Lung (tissue), 12 donors: ENCODE results near the gene PRG3. TPM values are rescaled to one million over a fixed set of nuclear protein-coding genes. Genes with fewer than 3 reads are reported as not detected.

ENCODE experiments used
- ATAC-seq: fragments of 200-7000 bp; cut with Tn5 transposase; one replicate; pipeline ENCODE4 v1.9.1; 2020; ENCODE audit warnings: moderate number of reproducible peaks; ENCODE audit not compliant: insufficient read depth, low FRiP score
- DNase-seq, 3 donors: peaks; one replicate each; pipeline ENCODE4 v3.0.0-alpha.2; 2013 to 2017
- H3K27ac ChIP-seq, 2 donors: one replicate each; pipeline ENCODE4 v1.5.1; 2013; ENCODE audit warnings: mild to moderate bottlenecking in 2 of 2, moderate library complexity in 2 of 2, control low read depth in 1 of 2, inconsistent platforms in 1 of 2, low read depth in 1 of 2, low read length in 1 of 2
- H3K27me3 ChIP-seq, 3 donors: one replicate each; pipeline ENCODE4 v1.5.1; 2013; ENCODE audit warnings: low read length in 2 of 3; ENCODE audit not compliant: control insufficient read depth in 3 of 3, insufficient read depth in 3 of 3
- H3K36me3 ChIP-seq, 4 donors: one replicate each; pipeline ENCODE4 v1.5.1; 2013; ENCODE audit warnings: low read length in 4 of 4, mild to moderate bottlenecking in 1 of 4, moderate library complexity in 1 of 4; ENCODE audit not compliant: control insufficient read depth in 4 of 4, insufficient read depth in 4 of 4
- H3K4me1 ChIP-seq, 5 donors: one replicate each; pipeline ENCODE4 v1.5.1; 2013; ENCODE audit warnings: low read length in 5 of 5, mild to moderate bottlenecking in 2 of 5, moderate library complexity in 1 of 5; ENCODE audit not compliant: control insufficient read depth in 5 of 5, insufficient read depth in 5 of 5
- H3K4me3 ChIP-seq: one replicate; pipeline ENCODE4 v1.5.1; 2013; ENCODE audit warnings: mild to moderate bottlenecking, control low read depth, moderate library complexity
- H3K9ac ChIP-seq, 2 donors: one replicate each; pipeline ENCODE4 v1.5.1; 2013; ENCODE audit warnings: low read length in 2 of 2, control low read depth in 1 of 2; ENCODE audit not compliant: insufficient read depth in 1 of 2
- H3K9me3 ChIP-seq, 4 donors: one replicate each; pipeline ENCODE4 v1.5.1; 2013; ENCODE audit warnings: low read length in 3 of 4, mild to moderate bottlenecking in 1 of 4, moderate library complexity in 1 of 4; ENCODE audit not compliant: control insufficient read depth in 4 of 4, insufficient read depth in 3 of 4
- WGBS, 2 donors: extraction: QIAGEN DNeasy Blood & Tissue Kit; methylation state at CpG; one replicate each; pipeline ENCODE4 v1.1.7; 2013; 5-methylcytosine and 5-hydroxymethylcytosine counted together
- polyA plus RNA-seq, 2 donors: library from polyadenylated mRNA; stranded (reverse); fragments of 200-250 nt; gene quantifications; one replicate each; pipeline ENCODE4 v1.2.1, GENCODE V29; 2013
- total RNA-seq, 2 donors: library from RNA; depleted of rRNA in 1 of 2; stranded (reverse); fragments of >200 nt in 1 of 2; gene quantifications; one replicate each; pipeline ENCODE4 v1.2.1, GENCODE V29; 2014 to 2021
- TF ChIP-seq, protein P1 (sequence below): IDR thresholded peaks from 2 replicates; pipeline ENCODE4 v1.5.1; 2012; ENCODE audit warnings: mild to moderate bottlenecking; ENCODE audit errors: control extremely low read depth, extremely low read depth
- donor health status: control.
- donor health status: control.
- donor health status: Bipolar disorder and iron deficiency.
- donor health status: healthy.
- donor health status: DM: yes; HTN: yes; CAD: no.

The PRG3 gene
- total and polyA plus RNA-seq, 4 donors: 0.63 to 1.4 TPM; not detected in 2

DNA sequence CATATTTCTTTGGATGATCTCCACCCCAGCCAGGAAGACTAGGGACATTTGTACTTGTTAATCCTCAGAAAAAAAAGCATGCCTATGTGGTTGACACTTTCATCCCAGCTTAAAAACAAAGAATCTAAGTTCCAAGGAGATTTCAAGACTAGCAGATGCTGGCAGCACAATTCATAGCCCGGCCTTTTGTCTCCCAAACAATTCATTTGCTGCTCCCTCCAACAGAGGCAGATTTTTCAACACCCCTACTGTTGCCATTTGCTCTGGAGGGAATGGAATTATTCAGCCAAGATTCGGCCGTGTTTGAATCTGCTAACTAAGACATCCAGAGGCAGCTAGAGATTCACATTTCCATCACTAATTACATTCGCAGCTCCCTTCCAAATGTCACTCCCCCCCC, 27.5 kb downstream of the PRG3 start:
- H3K4me3 ChIP-seq: no peak overlapping the region
- H3K27me3 ChIP-seq: no peaks in the 10 kb centered on the region
- H3K4me1 ChIP-seq: no peaks in the 10 kb centered on the region
- TF ChIP-seq, protein P1, sequence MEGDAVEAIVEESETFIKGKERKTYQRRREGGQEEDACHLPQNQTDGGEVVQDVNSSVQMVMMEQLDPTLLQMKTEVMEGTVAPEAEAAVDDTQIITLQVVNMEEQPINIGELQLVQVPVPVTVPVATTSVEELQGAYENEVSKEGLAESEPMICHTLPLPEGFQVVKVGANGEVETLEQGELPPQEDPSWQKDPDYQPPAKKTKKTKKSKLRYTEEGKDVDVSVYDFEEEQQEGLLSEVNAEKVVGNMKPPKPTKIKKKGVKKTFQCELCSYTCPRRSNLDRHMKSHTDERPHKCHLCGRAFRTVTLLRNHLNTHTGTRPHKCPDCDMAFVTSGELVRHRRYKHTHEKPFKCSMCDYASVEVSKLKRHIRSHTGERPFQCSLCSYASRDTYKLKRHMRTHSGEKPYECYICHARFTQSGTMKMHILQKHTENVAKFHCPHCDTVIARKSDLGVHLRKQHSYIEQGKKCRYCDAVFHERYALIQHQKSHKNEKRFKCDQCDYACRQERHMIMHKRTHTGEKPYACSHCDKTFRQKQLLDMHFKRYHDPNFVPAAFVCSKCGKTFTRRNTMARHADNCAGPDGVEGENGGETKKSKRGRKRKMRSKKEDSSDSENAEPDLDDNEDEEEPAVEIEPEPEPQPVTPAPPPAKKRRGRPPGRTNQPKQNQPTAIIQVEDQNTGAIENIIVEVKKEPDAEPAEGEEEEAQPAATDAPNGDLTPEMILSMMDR: no peak
- no peak overlapping the region for H3K9ac ChIP-seq
- H3K36me3 ChIP-seq: no peaks in the 10 kb centered on the region
- ATAC-seq (no peak), DNase-seq (no peak)
- H3K27ac ChIP-seq: no peak overlapping the region
- 70 to 91% methylated on average over 4 of the region's 4 CpGs for WGBS, 2 donors
- no peaks in the 10 kb centered on the region for H3K9me3 ChIP-seq

DNA sequence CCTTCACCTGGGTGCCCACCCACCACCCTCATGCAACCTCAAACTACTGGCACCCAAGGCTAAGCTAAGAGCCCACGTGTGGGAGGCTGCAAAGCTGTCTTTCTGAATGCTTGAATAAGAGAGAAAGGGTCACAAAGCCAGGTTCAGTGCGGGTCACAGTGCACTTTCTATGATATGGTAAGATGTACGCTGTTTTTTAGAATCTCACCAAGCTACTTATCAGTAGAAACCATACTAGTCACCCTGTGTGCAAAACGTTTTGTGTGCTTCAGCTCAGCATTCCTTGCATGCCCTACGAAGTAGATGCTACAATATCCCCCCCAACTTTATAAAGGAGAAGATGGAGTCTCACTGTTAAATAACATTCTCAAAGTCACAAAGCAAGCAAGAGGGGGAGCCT, 27.9 kb downstream of the PRG3 start:
- no peak for ATAC-seq

DNA sequence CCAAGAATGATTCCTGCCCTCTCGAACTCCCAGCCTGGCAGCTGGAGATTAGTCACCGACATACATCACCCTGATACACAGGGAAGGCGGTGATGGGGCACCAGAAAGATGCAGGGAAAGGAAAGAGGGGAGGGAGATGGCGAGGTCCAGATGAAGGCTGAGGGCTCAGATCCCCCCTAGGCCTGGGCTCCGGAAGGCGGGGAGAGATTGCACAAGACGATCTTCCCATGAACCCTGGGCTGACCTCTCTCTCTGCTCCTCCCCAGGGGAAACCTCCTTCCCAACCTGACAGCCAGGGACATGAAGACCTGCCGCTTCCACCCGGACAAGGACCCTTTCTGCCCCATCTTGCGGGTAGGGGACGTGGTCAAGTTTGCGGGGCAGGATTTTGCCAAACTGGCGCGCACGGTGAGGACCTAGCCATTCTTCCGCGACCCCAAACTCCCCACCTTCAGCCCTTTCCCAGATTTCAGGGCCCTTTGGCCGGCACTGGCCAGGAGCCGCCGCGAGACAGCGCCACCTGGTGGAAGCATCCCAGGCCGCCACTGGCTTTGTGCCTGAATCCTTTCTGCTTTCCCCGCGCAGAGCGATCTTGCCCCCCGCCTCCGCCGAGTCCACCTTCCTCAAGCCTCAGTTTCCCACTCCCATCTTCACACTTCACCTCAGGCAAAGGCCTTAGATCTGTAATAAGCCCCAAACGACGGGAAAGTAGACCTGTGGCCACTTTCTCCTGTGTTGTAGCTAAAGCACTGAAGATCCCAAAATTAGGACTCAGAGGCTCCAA, 31.3 kb downstream of the PRG3 start:
- Histone ChIP-seq H3K9ac (no peak overlapping the region), H3K27me3 (no peaks in the 10 kb centered on the region), H3K4me1 (no peaks in the 10 kb centered on the region), H3K4me3 (no peak overlapping the region), H3K36me3 (no peaks in the 10 kb centered on the region), H3K9me3 (no peaks in the 10 kb centered on the region), H3K27ac (no peak overlapping the region)
- 27 to 28% methylated on average over 30 to 31 of the region's 31 CpGs for WGBS, 2 donors
- TF ChIP-seq, protein P1: peak; percentile 58
- ATAC-seq: peak; percentile 80
- peak; percentile 55 to 69 (median 67) for DNase-seq

More for the DNA sequence above, 27.9 kb downstream of the PRG3 start:
- Histone ChIP-seq H3K36me3 (no peaks in the 10 kb centered on the region), H3K27ac (no peak overlapping the region), H3K27me3 (no peaks in the 10 kb centered on the region), H3K4me3 (no peak overlapping the region), H3K9me3 (no peaks in the 10 kb centered on the region), H3K4me1 (no peaks in the 10 kb centered on the region), H3K9ac (no peak overlapping the region)
- DNase-seq: no peak
- 61 to 67% methylated on average over 5 of the region's 5 CpGs for WGBS, 2 donors
- TF ChIP-seq, protein P1: no peak
